ENCODE results near the gene HTATSF1.

The HTATSF1 gene

GRCh38 chrX:136464589-136464988, 32.8 kb upstream of the HTATSF1 start:
- H3K4me1 ChIP-seq (ENCODE audit: low read depth, poor library complexity, severe bottlenecking), result no peaks in the 10 kb centered on the region
- no peak for TF ChIP-seq CTCF (conservative IDR thresholded peaks at IDR 0.05; ENCODE audit: low read depth, low read length)
- H3K27ac ChIP-seq, result no peak overlapping the region
- H2AFZ ChIP-seq (ENCODE audit: low read depth), result no peak overlapping the region
- H4K20me1 ChIP-seq (ENCODE audit: insufficient read depth), result no peaks in the 10 kb centered on the region
- no peak overlapping the region for H3K4me3 ChIP-seq (IDR thresholded peaks at IDR 0.05; ENCODE audit: insufficient read depth, low read depth, low read length)
- no peaks in the 10 kb centered on the region for H3K79me2 ChIP-seq (ENCODE audit: insufficient read depth, low read depth)
- H3K9ac ChIP-seq, result no peak overlapping the region
- H3K36me3 ChIP-seq (ENCODE audit: insufficient read depth), result no peaks in the 10 kb centered on the region
- no peaks in the 10 kb centered on the region for H3K27me3 ChIP-seq (ENCODE audit: insufficient read depth, low read depth)
- H3K4me2 ChIP-seq, result no peak overlapping the region

- no peaks in the 10 kb centered on the region for H3K4me1 ChIP-seq (ENCODE audit: low read depth, poor library complexity, severe bottlenecking)
- no peak overlapping the region for H3K27ac ChIP-seq
- no peaks in the 10 kb centered on the region for H4K20me1 ChIP-seq (ENCODE audit: insufficient read depth)
- no peak overlapping the region for H3K4me2 ChIP-seq
- H3K27me3 ChIP-seq (ENCODE audit: insufficient read depth, low read depth), result no peaks in the 10 kb centered on the region
- H3K36me3 ChIP-seq (ENCODE audit: insufficient read depth), result no peaks in the 10 kb centered on the region
- H3K79me2 ChIP-seq (ENCODE audit: insufficient read depth, low read depth), result no peaks in the 10 kb centered on the region
- H2AFZ ChIP-seq (ENCODE audit: low read depth), result no peak overlapping the region
- no peak overlapping the region for H3K4me3 ChIP-seq (IDR thresholded peaks at IDR 0.05; ENCODE audit: insufficient read depth, low read depth, low read length)
- TF ChIP-seq CTCF (conservative IDR thresholded peaks at IDR 0.05; ENCODE audit: low read depth, low read length), result no peak
- H3K9ac ChIP-seq, result no peak overlapping the region
These were observed 30.1 kb upstream of the HTATSF1 start for GRCh38 chrX:136467303-136467702.

GRCh38 chrX:136468391-136469103, 28.8 kb upstream of the HTATSF1 start:
- Histone ChIP-seq H3K27ac (no peak overlapping the region), H3K9ac (no peak overlapping the region), H4K20me1 (ENCODE audit: insufficient read depth) (no peaks in the 10 kb centered on the region), H3K4me3 (IDR thresholded peaks at IDR 0.05; ENCODE audit: insufficient read depth, low read depth, low read length) (no peak overlapping the region), H3K27me3 (ENCODE audit: insufficient read depth, low read depth) (no peaks in the 10 kb centered on the region), H3K79me2 (ENCODE audit: insufficient read depth, low read depth) (no peaks in the 10 kb centered on the region), H3K4me2 (no peak overlapping the region), H3K4me1 (ENCODE audit: low read depth, poor library complexity, severe bottlenecking) (no peaks in the 10 kb centered on the region), H3K36me3 (ENCODE audit: insufficient read depth) (no peaks in the 10 kb centered on the region), H2AFZ (ENCODE audit: low read depth) (no peak overlapping the region)
- no peak for TF ChIP-seq CTCF (conservative IDR thresholded peaks at IDR 0.05; ENCODE audit: low read depth, low read length)

- Histone ChIP-seq H3K27ac (no peak overlapping the region), H4K20me1 (ENCODE audit: insufficient read depth) (no peaks in the 10 kb centered on the region), H3K36me3 (ENCODE audit: insufficient read depth) (no peaks in the 10 kb centered on the region), H3K4me3 (IDR thresholded peaks at IDR 0.05; ENCODE audit: insufficient read depth, low read depth, low read length) (no peak overlapping the region), H3K79me2 (ENCODE audit: insufficient read depth, low read depth) (no peaks in the 10 kb centered on the region), H3K4me1 (ENCODE audit: low read depth, poor library complexity, severe bottlenecking) (no peaks in the 10 kb centered on the region), H3K27me3 (ENCODE audit: insufficient read depth, low read depth) (no peaks in the 10 kb centered on the region), H3K4me2 (no peak overlapping the region), H3K9ac (no peak overlapping the region), H2AFZ (ENCODE audit: low read depth) (no peak overlapping the region)
- no peak for TF ChIP-seq CTCF (conservative IDR thresholded peaks at IDR 0.05; ENCODE audit: low read depth, low read length)
These were observed 23.7 kb upstream of the HTATSF1 start for GRCh38 chrX:136473663-136474062.

Data from KMS-11 (cell line).